C1 segment of cervical spinal cord (tissue), 14 donors: ENCODE measurements around the gene FBXL17.
A peak's percentile ranks its signal among the peaks of the same experiment; 100 is the strongest.

ENCODE experiments used
- DNase-seq, 14 donors: peaks; one replicate each; lab custom pipeline; 2025; lab: John Stamatoyannopoulos, UW

Gene FBXL17

GRCh38 chr5:107917983-107918382, 463.9 kb downstream of the FBXL17 start:
- no peak for DNase-seq

GRCh38 chr5:107916731-107917725, 464.9 kb downstream of the FBXL17 start:
- DNase-seq: no peak

GRCh38 chr5:107915176-107915812, 466.6 kb downstream of the FBXL17 start:
- DNase-seq: no peak

- no peak for DNase-seq
These were observed 468.4 kb downstream of the FBXL17 start for GRCh38 chr5:107913494-107913893.

GRCh38 chr5:107900721-107901120, 481.2 kb downstream of the FBXL17 start:
- DNase-seq: no peak

GRCh38 chr5:107894361-107894760, 487.5 kb downstream of the FBXL17 start:
- DNase-seq: no peak

- DNase-seq: peak in 1 of 14 donors; percentile 21
These were observed 488.3 kb downstream of the FBXL17 start for GRCh38 chr5:107893642-107894041.

- DNase-seq: no peak
These were observed 492.5 kb downstream of the FBXL17 start for GRCh38 chr5:107889387-107889786.

GRCh38 chr5:107888541-107888940, 493.4 kb downstream of the FBXL17 start:
- DNase-seq: no peak

GRCh38 chr5:107887166-107887943, 494.5 kb downstream of the FBXL17 start:
- no peak for DNase-seq

- DNase-seq: no peak
These were observed 496.3 kb downstream of the FBXL17 start for GRCh38 chr5:107885601-107886000.

GRCh38 chr5:107884871-107885270, 497.0 kb downstream of the FBXL17 start:
- DNase-seq: no peak

- peak in 3 of 14 donors; percentile 3 to 30 (median 9) for DNase-seq
These were observed 503.2 kb downstream of the FBXL17 start for GRCh38 chr5:107878661-107879060.

GRCh38 chr5:107876906-107877305, 505.0 kb downstream of the FBXL17 start:
- no peak for DNase-seq

GRCh38 chr5:107876261-107876660, 505.6 kb downstream of the FBXL17 start:
- no peak for DNase-seq

GRCh38 chr5:107875833-107876232, 506.1 kb downstream of the FBXL17 start:
- no peak for DNase-seq

- DNase-seq: no peak
These were observed 507.1 kb downstream of the FBXL17 start for GRCh38 chr5:107874795-107875194.

- no peak for DNase-seq
These were observed 508.0 kb downstream of the FBXL17 start for GRCh38 chr5:107873877-107874276.

- no peak for DNase-seq
These were observed 510.9 kb downstream of the FBXL17 start for GRCh38 chr5:107871023-107871422.

- DNase-seq: no peak
These were observed 512.3 kb downstream of the FBXL17 start for GRCh38 chr5:107869438-107870115.

- no peak for DNase-seq
These were observed 513.1 kb downstream of the FBXL17 start for GRCh38 chr5:107868650-107869409.
